ENCODE results near the gene BRAF. TPM values are rescaled to one million over a fixed set of nuclear protein-coding genes. Genes with fewer than 3 reads are reported as not detected.

The BRAF gene
- total and polyA plus RNA-seq, 2 of the 8 experiments (the other 6 are each of a cell fraction or from before 2014, with no cell fraction given) = 11.4 to 32.6 TPM

DNA sequence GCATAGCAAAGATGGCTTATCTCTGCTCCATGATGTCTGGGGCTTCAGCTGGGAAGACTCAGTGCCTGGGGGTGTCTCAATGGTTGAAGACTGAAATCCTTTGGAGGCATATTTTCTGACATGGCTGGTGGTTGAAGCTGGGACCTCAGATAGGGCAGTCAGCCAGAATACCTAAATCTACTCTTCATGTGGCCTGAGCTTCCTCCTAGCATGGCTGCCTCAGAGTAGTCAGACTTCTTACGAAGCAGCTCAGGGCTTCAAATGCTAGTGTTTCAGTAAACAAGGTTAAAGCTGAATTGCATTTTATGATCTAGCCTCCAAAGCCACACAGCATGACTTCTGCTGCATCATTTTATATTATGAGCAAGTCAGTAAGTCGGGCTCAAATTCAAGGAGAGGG, 2.6 kb upstream of the BRAF start (continued):
- TF ChIP-seq CHD7 (IDR thresholded peaks at IDR 0.05; ENCODE audit: insufficient replicate concordance, low read length) (no peak), KDM5A (IDR thresholded peaks at IDR 0.05; ENCODE audit: low read length) (no peak), HDAC2 (IDR thresholded peaks at IDR 0.05; ENCODE audit: borderline replicate concordance in 1 of 2, low read depth in 2 of 2, low read length in 2 of 2) (no peak), SP4 (IDR thresholded peaks at IDR 0.05; ENCODE audit: low read length) (no peak), SIRT6 (IDR thresholded peaks at IDR 0.05; ENCODE audit: low read length) (no peak), BCL11A (IDR thresholded peaks at IDR 0.05; ENCODE audit: low read depth in 2 of 2, low read length in 2 of 2) (no peak), CHD1 (IDR thresholded peaks at IDR 0.05; ENCODE audit: low read depth, low read length) (no peak), BRCA1 (IDR thresholded peaks at IDR 0.05; ENCODE audit: low read depth, low read length) (no peak), TEAD4 (IDR thresholded peaks at IDR 0.05; ENCODE audit: low read depth, low read length) (no peak), CHD2 (IDR thresholded peaks at IDR 0.05; ENCODE audit: low read length) (no peak), JUND (IDR thresholded peaks at IDR 0.05; ENCODE audit: low read length) (no peak), CBX8 (IDR thresholded peaks at IDR 0.05; ENCODE audit: borderline replicate concordance, low read depth, low read length) (no peak), POLR2A (IDR thresholded peaks at IDR 0.05; ENCODE audit: control extremely low read depth in 1 of 2, low read depth in 2 of 2, low read length in 2 of 2) (no peak), EGR1 (IDR thresholded peaks at IDR 0.05; ENCODE audit: borderline replicate concordance, low read depth, low read length) (no peak)
